Muscle layer of duodenum (tissue), 2 donors: ENCODE results near the gene RASGRP3.

Source experiments
- H3K27ac ChIP-seq: one replicate; pipeline ENCODE4 v1.7.0; 2013; ENCODE audit warnings: mild to moderate bottlenecking, low read length
- H3K27me3 ChIP-seq: one replicate; pipeline ENCODE4 v1.7.0; 2013; ENCODE audit warnings: low read depth, mild to moderate bottlenecking, control low read depth, low read length
- H3K36me3 ChIP-seq, 2 donors: one replicate each; pipeline ENCODE4 v1.7.0; 2013; ENCODE audit warnings: low read length in 2 of 2, control low read depth in 1 of 2, mild to moderate bottlenecking in 1 of 2; ENCODE audit not compliant: insufficient read depth in 2 of 2, control insufficient read depth in 1 of 2
- H3K4me1 ChIP-seq, 2 donors: one replicate each; pipeline ENCODE4 v1.7.0; 2013; ENCODE audit warnings: low read length in 2 of 2, mild to moderate bottlenecking in 2 of 2, control low read depth in 1 of 2, moderate library complexity in 1 of 2; ENCODE audit not compliant: insufficient read depth in 2 of 2, control insufficient read depth in 1 of 2
- H3K4me3 ChIP-seq, 2 donors: one replicate each; pipeline ENCODE4 v1.7.0; 2013; ENCODE audit warnings: low read length in 2 of 2, low read depth in 1 of 2, mild to moderate bottlenecking in 1 of 2
- H3K9me3 ChIP-seq, 2 donors: one replicate each; pipeline ENCODE4 v1.7.0; 2013; ENCODE audit warnings: low read length in 2 of 2, control low read depth in 1 of 2, mild to moderate bottlenecking in 1 of 2; ENCODE audit not compliant: control insufficient read depth in 1 of 2
- donor health status: healthy.

The RASGRP3 gene

GRCh38 chr2:33496150-33496549 is 19.7 kb downstream of the RASGRP3 start:
- Histone ChIP-seq H3K4me3 (no peak overlapping the region), H3K4me1 (no peaks in the 10 kb centered on the region), H3K27me3 (no peaks in the 10 kb centered on the region), H3K27ac (no peak overlapping the region), H3K36me3 (no peaks in the 10 kb centered on the region), H3K9me3 (no peaks in the 10 kb centered on the region)

GRCh38 chr2:33496726-33497125 is 20.3 kb downstream of the RASGRP3 start:
- H3K9me3 ChIP-seq, result no peaks in the 10 kb centered on the region
- H3K4me1 ChIP-seq, result no peaks in the 10 kb centered on the region
- H3K27me3 ChIP-seq, result no peaks in the 10 kb centered on the region
- no peaks in the 10 kb centered on the region for H3K36me3 ChIP-seq
- H3K27ac ChIP-seq, result no peak overlapping the region
- H3K4me3 ChIP-seq, result no peak overlapping the region

GRCh38 chr2:33497221-33497650 is 20.8 kb downstream of the RASGRP3 start:
- H3K36me3 ChIP-seq, result no peaks in the 10 kb centered on the region
- no peaks in the 10 kb centered on the region for H3K4me1 ChIP-seq
- H3K9me3 ChIP-seq, result no peaks in the 10 kb centered on the region
- H3K4me3 ChIP-seq, result no peak overlapping the region
- no peak overlapping the region for H3K27ac ChIP-seq
- no peaks in the 10 kb centered on the region for H3K27me3 ChIP-seq

- H3K36me3 ChIP-seq, result no peaks in the 10 kb centered on the region
- no peaks in the 10 kb centered on the region for H3K4me1 ChIP-seq
- H3K4me3 ChIP-seq, result no peak overlapping the region
- H3K9me3 ChIP-seq, result no peaks in the 10 kb centered on the region
- H3K27me3 ChIP-seq, result no peaks in the 10 kb centered on the region
- no peak overlapping the region for H3K27ac ChIP-seq
Observed at GRCh38 chr2:33498291-33498956, 22.0 kb downstream of the RASGRP3 start.

GRCh38 chr2:33500177-33500576 is 23.7 kb downstream of the RASGRP3 start:
- H3K4me3 ChIP-seq, result no peak overlapping the region
- H3K27me3 ChIP-seq, result no peaks in the 10 kb centered on the region
- H3K27ac ChIP-seq, result no peak overlapping the region
- H3K36me3 ChIP-seq, result no peaks in the 10 kb centered on the region
- H3K9me3 ChIP-seq, result no peaks in the 10 kb centered on the region
- H3K4me1 ChIP-seq, result no peaks in the 10 kb centered on the region

- no peaks in the 10 kb centered on the region for H3K27me3 ChIP-seq
- H3K4me3 ChIP-seq, result no peak overlapping the region
- no peak overlapping the region for H3K27ac ChIP-seq
- H3K4me1 ChIP-seq, result no peaks in the 10 kb centered on the region
- H3K36me3 ChIP-seq, result no peaks in the 10 kb centered on the region
- H3K9me3 ChIP-seq, result no peaks in the 10 kb centered on the region
Observed at GRCh38 chr2:33502025-33502424, 25.6 kb downstream of the RASGRP3 start.

GRCh38 chr2:33503002-33503401 is 26.6 kb downstream of the RASGRP3 start:
- H3K27ac ChIP-seq, result no peak overlapping the region
- no peaks in the 10 kb centered on the region for H3K9me3 ChIP-seq
- H3K4me3 ChIP-seq, result no peak overlapping the region
- no peaks in the 10 kb centered on the region for H3K27me3 ChIP-seq
- H3K36me3 ChIP-seq, result no peaks in the 10 kb centered on the region
- H3K4me1 ChIP-seq, result no peaks in the 10 kb centered on the region

- H3K27ac ChIP-seq, result no peak overlapping the region
- no peaks in the 10 kb centered on the region for H3K9me3 ChIP-seq
- H3K4me1 ChIP-seq, result no peaks in the 10 kb centered on the region
- no peak overlapping the region for H3K4me3 ChIP-seq
- no peaks in the 10 kb centered on the region for H3K27me3 ChIP-seq
- H3K36me3 ChIP-seq, result no peaks in the 10 kb centered on the region
Observed at GRCh38 chr2:33505966-33506365, 29.5 kb downstream of the RASGRP3 start.

GRCh38 chr2:33509908-33510585 is 33.6 kb downstream of the RASGRP3 start:
- Histone ChIP-seq H3K4me1 (no peaks in the 10 kb centered on the region), H3K9me3 (no peaks in the 10 kb centered on the region), H3K36me3 (no peaks in the 10 kb centered on the region), H3K27ac (no peak overlapping the region), H3K27me3 (no peaks in the 10 kb centered on the region), H3K4me3 (no peak overlapping the region)

- no peaks in the 10 kb centered on the region for H3K4me1 ChIP-seq
- no peaks in the 10 kb centered on the region for H3K36me3 ChIP-seq
- no peaks in the 10 kb centered on the region for H3K27me3 ChIP-seq
- H3K27ac ChIP-seq, result no peak overlapping the region
- no peaks in the 10 kb centered on the region for H3K9me3 ChIP-seq
- no peak overlapping the region for H3K4me3 ChIP-seq
Observed at GRCh38 chr2:33510586-33510968, 34.1 kb downstream of the RASGRP3 start.

- H3K4me1 ChIP-seq, result no peaks in the 10 kb centered on the region
- H3K27ac ChIP-seq, result no peak overlapping the region
- no peak overlapping the region for H3K4me3 ChIP-seq
- no peaks in the 10 kb centered on the region for H3K9me3 ChIP-seq
- H3K27me3 ChIP-seq, result no peaks in the 10 kb centered on the region
- no peaks in the 10 kb centered on the region for H3K36me3 ChIP-seq
Observed at GRCh38 chr2:33511141-33511540, 34.7 kb downstream of the RASGRP3 start.

- Histone ChIP-seq H3K9me3 (no peaks in the 10 kb centered on the region), H3K36me3 (no peaks in the 10 kb centered on the region), H3K4me1 (no peaks in the 10 kb centered on the region), H3K4me3 (no peak overlapping the region), H3K27me3 (no peaks in the 10 kb centered on the region), H3K27ac (no peak overlapping the region)
Observed at GRCh38 chr2:33512112-33512511, 35.7 kb downstream of the RASGRP3 start.
